Measurements from ENCODE around the gene LRMDA. TPM values are rescaled to one million over a fixed set of nuclear protein-coding genes. Genes with fewer than 3 reads are reported as not detected.

Gene LRMDA
- total and polyA plus RNA-seq, 2 of the 13 experiments (the other 11 are each of a cell fraction or from before 2014, with no cell fraction given): 13.4 to 22.0 TPM

GRCh38 chr10:75962395-75963061, 531.1 kb downstream of the LRMDA start:
- Histone ChIP-seq H3K4me3 (replicated peaks in 1 of 3; ENCODE audit: insufficient read depth in 1 of 3, low read depth in 2 of 3, low read length in 3 of 3) (no peak overlapping the region), H3K27me3 (ENCODE audit: control insufficient read depth in 1 of 2, insufficient read depth in 2 of 2, low read length in 2 of 2) (no peaks in the 10 kb centered on the region), H3K27ac (ENCODE audit: extremely low read length, insufficient read depth, low read length) (peak overlapping the region; percentile 41), H3K36me3 (replicated peaks in 1 of 2; ENCODE audit: control insufficient read depth in 1 of 2, insufficient read depth in 2 of 2, low read length in 2 of 2) (no peaks in the 10 kb centered on the region), H3K9me3 (ENCODE audit: low read length) (no peaks in the 10 kb centered on the region), H3K4me2 (ENCODE audit: low read depth, low read length) (no peak overlapping the region), H3K9ac (ENCODE audit: insufficient read depth, low read depth, low read length) (no peak overlapping the region), H3K79me2 (ENCODE audit: insufficient read depth, low read length) (no peaks in the 10 kb centered on the region), H3K4me1 (ENCODE audit: insufficient read depth, low read length) (peaks cover 39% of the 10 kb centered on the region), H2AFZ (ENCODE audit: low read length) (no peak overlapping the region), H4K20me1 (ENCODE audit: insufficient read depth, low read length) (no peaks in the 10 kb centered on the region)
- FAIRE-seq (no peak), DNase-seq (ENCODE audit: low spot score) (no peak), ATAC-seq (peak; percentile 70)
- WGBS (ENCODE audit: low lambda C conversion rate): 52% methylated on average over 5 of the region's 5 CpGs
- ChIA-PET CTCF (ENCODE audit: low intra/inter-chr PET ratio, low total read pairs) (no interaction called here), POLR2A (no interaction called here)
- intact Hi-C loops (cut with micrococcal nuclease; ENCODE audit: unreplicated experiment): no loop called here
- in situ Hi-C loops (cut with HindIII; ENCODE audit: extremely low pct_ligation_motif_present, low pct_unique_long_range_greater_than_20kb): no loop called here
- BruUV-seq (replicated peaks): no TSS peak
- TF ChIP-seq FOXK1 (CRISPR knock-in tag; IDR thresholded peaks at IDR 0.05; ENCODE audit: borderline replicate concordance, low read depth) (peak; percentile 70; the same call in 1 of the 2 replicates), MEF2D (CRISPR knock-in tag; IDR thresholded peaks at IDR 0.05) (peak; percentile 78; the same call in 1 of the 2 replicates), PBX2 (CRISPR knock-in tag; IDR thresholded peaks at IDR 0.05) (no peak), PITX1 (CRISPR knock-in tag; IDR thresholded peaks at IDR 0.05) (peak; percentile 65), NR2F6 (IDR thresholded peaks at IDR 0.05) (peak; percentile 37; the same call in 1 of the 2 replicates), NR2F6 (CRISPR knock-in tag; IDR thresholded peaks at IDR 0.05) (peak; percentile 54; the same call in 1 of the 2 replicates), ZFX (CRISPR knock-in tag; IDR thresholded peaks at IDR 0.05; ENCODE audit: low read depth) (peak; percentile 28; the same call in 1 of the 2 replicates), ZNF609 (CRISPR knock-in tag; IDR thresholded peaks at IDR 0.05; ENCODE audit: borderline replicate concordance) (peak; percentile 51; the same call in 1 of the 2 replicates), FOXO1 (CRISPR knock-in tag; IDR thresholded peaks at IDR 0.05) (peak; percentile 85; the same call in 1 of the 2 replicates), RXRB (CRISPR knock-in tag; IDR thresholded peaks at IDR 0.05; ENCODE audit: borderline replicate concordance) (peak; percentile 82), KAT2B (IDR thresholded peaks at IDR 0.05; ENCODE audit: borderline replicate concordance, low read depth, low read length) (peak; percentile 41; the same call in 1 of the 2 replicates), ZBTB20 (CRISPR knock-in tag; IDR thresholded peaks at IDR 0.05; ENCODE audit: borderline replicate concordance, low read depth) (peak; percentile 92; the same call in 1 of the 2 replicates), ZSCAN20 (CRISPR knock-in tag; IDR thresholded peaks at IDR 0.05; ENCODE audit: borderline replicate concordance) (no peak), POGZ (CRISPR knock-in tag; IDR thresholded peaks at IDR 0.05) (peak; percentile 85), ZFP41 (CRISPR knock-in tag; IDR thresholded peaks at IDR 0.05; ENCODE audit: borderline replicate concordance) (no peak), MED1 (CRISPR knock-in tag; IDR thresholded peaks at IDR 0.05) (peak; percentile 99), ARNTL (CRISPR knock-in tag; IDR thresholded peaks at IDR 0.05) (peak; percentile 79), ZGPAT (CRISPR knock-in tag; IDR thresholded peaks at IDR 0.05) (0 out of 2 replicates have a peak, but pooled peaks have one; percentile 52)

Measured in HepG2 (cell line).